Right atrium auricular region (tissue), 2 donors: ENCODE data around the gene CCNL2. TPM values are rescaled to one million over a fixed set of nuclear protein-coding genes. Genes with fewer than 3 reads are reported as not detected.

ENCODE experiments used
- DNase-seq: peaks from one replicate; pipeline ENCODE4 v3.0.0-alpha.2; 2019; ENCODE audit warnings: low spot score
- H3K27ac ChIP-seq, 2 donors: fragments of 200-600 bp; sonication (generic); 1 replicate in 1 of 2; 2 replicates in 1 of 2; pipeline ENCODE4 v1.5.1; 2016 to 2019
- H3K27me3 ChIP-seq, 2 donors: fragments of 200-600 bp; sonication (generic); one replicate each; pipeline versions ENCODE4 v1.5.1 to v1.6.0; 2017 to 2019
- H3K36me3 ChIP-seq: fragments of 200-600 bp; sonication (generic); one replicate; pipeline ENCODE4 v1.5.1; 2016
- H3K4me1 ChIP-seq, 2 donors: fragments of 200-600 bp; sonication (generic); one replicate each; pipeline versions ENCODE4 v1.5.1 to v1.6.0; 2017 to 2019
- H3K4me3 ChIP-seq, 2 donors: fragments of 200-600 bp; sonication (generic); 1 replicate in 1 of 2; 2 replicates in 1 of 2; pipeline ENCODE4 v1.5.1; 2017 to 2019; ENCODE audit warnings: mild to moderate bottlenecking in 1 of 2, moderate library complexity in 1 of 2
- H3K9me3 ChIP-seq, 2 donors: fragments of 200-600 bp; sonication (generic); one replicate each; pipeline ENCODE4 v1.5.1; 2019
- total RNA-seq, 2 donors: library from RNA; depleted of rRNA; stranded (reverse); fragments of >200 nt; gene quantifications; one replicate each; pipeline ENCODE4 v1.1.0, GENCODE V29; 2016
- TF ChIP-seq, protein P1 (sequence below), 2 donors: fragments of 200-600 bp; sonication (generic); IDR thresholded peaks; one replicate each; pipeline ENCODE4 v1.5.1; 2019; ENCODE audit warnings: antibody characterized with exemption in 2 of 2

Gene CCNL2
- total RNA-seq, 2 donors from 2014 or later = 41.6 to 44.2 TPM

DNA sequence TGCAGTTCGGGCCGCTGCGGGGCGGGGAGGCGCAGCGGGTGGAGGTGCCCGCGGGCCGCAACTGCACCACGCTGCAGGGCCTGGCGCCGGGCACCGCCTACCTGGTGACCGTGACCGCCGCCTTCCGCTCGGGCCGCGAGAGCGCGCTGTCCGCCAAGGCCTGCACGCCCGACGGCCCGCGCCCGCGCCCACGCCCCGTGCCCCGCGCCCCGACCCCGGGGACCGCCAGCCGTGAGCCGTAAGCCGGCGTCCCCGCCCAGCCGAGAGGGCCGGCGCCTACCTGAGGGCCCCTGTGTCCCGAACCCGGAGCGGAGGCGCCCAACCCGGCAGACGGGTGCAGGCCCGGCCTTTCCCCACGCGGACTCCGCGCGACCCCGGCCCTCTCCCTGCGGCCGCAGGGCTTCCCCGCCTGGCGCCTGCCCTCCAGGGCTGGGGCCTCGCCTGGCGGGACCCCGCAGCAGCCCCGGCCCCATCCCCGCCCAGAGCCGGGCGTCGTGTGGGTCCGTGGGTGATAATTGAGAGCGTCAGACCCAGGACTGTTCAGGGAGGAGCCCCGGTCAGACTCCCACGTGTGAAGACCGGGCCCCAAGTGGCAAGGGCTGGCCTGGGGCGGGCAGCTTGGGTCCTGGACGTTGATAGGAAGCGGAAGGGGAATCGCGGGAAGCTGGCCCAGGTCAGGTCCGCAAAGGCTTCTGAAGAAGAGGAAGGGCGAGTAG lies 40.6 kb upstream of the CCNL2 start:
- no peak for DNase-seq
- no peaks in the 10 kb centered on the region for H3K36me3 ChIP-seq
- H3K4me3 ChIP-seq = no peak overlapping the region
- TF ChIP-seq, protein P1, sequence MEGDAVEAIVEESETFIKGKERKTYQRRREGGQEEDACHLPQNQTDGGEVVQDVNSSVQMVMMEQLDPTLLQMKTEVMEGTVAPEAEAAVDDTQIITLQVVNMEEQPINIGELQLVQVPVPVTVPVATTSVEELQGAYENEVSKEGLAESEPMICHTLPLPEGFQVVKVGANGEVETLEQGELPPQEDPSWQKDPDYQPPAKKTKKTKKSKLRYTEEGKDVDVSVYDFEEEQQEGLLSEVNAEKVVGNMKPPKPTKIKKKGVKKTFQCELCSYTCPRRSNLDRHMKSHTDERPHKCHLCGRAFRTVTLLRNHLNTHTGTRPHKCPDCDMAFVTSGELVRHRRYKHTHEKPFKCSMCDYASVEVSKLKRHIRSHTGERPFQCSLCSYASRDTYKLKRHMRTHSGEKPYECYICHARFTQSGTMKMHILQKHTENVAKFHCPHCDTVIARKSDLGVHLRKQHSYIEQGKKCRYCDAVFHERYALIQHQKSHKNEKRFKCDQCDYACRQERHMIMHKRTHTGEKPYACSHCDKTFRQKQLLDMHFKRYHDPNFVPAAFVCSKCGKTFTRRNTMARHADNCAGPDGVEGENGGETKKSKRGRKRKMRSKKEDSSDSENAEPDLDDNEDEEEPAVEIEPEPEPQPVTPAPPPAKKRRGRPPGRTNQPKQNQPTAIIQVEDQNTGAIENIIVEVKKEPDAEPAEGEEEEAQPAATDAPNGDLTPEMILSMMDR (IDR thresholded peaks at IDR 0.05) = no peak
- H3K27me3 ChIP-seq = no peaks in the 10 kb centered on the region
- H3K27ac ChIP-seq = no peak overlapping the region
- peaks cover 0 to 38% of the 10 kb centered on the region in 2 donors for H3K4me1 ChIP-seq
- H3K9me3 ChIP-seq = no peaks in the 10 kb centered on the region

DNA sequence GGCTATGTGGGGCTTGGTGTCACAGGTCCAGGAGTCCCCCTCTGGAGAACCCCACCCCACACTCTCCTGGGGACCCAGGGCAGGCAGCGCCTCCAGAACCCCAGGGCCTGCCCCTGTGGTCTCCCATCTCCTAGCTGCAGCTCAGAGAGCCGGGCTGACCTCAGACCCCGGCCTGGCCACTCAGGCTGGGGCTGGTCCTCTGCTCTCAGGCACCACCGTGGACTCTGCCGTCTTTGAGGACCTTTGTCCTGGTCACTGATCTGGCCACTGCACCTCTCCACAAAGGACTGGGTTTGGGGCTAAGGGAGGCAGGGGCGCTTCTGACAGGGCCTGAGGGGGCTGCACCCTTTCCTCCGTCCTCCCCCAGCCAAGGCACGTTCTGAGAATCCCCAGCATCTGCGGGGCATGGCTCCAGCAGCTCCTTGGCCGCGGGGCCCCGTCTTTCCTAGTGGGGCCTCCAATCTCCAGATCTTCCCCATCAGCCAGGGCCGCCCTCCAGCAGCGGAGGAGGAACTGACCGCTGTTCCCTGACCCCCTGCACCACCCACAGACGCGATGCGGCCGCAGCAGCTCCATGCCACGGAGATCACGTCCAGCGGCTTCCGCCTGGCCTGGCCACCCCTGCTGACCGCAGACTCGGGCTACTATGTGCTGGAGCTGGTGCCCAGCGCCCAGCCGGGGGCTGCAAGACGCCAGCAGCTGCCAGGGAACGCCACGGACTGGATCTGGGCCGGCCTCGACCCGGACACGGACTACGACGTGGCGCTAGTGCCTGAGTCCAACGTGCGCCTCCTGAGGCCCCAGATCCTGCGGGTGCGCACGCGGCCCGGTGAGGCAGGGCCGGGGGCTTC lies 39.6 kb upstream of the CCNL2 start:
- Histone ChIP-seq H3K9me3 (no peaks in the 10 kb centered on the region), H3K27me3 (no peaks in the 10 kb centered on the region), H3K27ac (no peak overlapping the region), H3K4me3 (no peak overlapping the region), H3K36me3 (no peaks in the 10 kb centered on the region), H3K4me1 (peaks cover 0 to 48% of the 10 kb centered on the region in 2 donors)
- no peak for DNase-seq
- TF ChIP-seq, protein P1 (IDR thresholded peaks at IDR 0.05) = no peak

DNA sequence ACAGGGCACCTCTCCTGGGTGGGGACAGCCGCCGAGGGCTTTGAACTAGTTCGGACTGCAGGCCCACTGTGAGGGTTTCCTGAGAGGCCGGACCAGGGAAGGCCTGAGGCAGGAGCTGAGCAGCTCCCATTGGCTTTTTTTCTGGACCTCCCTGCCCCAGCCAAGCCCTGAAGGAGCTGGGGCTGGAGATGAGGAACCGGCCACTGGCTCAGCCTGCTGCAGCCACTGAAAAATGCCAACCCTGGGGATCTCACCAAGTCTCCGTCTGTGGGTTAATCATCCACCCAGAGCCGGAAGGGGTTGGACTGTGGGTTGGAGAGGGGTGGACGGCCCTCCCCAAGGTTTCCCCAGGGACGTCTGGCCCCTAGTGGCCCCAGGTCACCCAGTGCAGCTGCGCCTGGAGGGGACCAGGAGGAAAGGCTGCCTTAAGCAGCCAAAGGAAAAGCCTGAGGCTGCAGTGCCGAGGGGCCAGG lies 38.8 kb upstream of the CCNL2 start:
- Histone ChIP-seq H3K4me3 (no peak overlapping the region), H3K9me3 (no peaks in the 10 kb centered on the region), H3K36me3 (no peaks in the 10 kb centered on the region), H3K4me1 (peaks cover 0 to 56% of the 10 kb centered on the region in 2 donors), H3K27me3 (no peaks in the 10 kb centered on the region), H3K27ac (no peak overlapping the region)
- TF ChIP-seq, protein P1 (IDR thresholded peaks at IDR 0.05) = no peak
- DNase-seq = no peak

DNA sequence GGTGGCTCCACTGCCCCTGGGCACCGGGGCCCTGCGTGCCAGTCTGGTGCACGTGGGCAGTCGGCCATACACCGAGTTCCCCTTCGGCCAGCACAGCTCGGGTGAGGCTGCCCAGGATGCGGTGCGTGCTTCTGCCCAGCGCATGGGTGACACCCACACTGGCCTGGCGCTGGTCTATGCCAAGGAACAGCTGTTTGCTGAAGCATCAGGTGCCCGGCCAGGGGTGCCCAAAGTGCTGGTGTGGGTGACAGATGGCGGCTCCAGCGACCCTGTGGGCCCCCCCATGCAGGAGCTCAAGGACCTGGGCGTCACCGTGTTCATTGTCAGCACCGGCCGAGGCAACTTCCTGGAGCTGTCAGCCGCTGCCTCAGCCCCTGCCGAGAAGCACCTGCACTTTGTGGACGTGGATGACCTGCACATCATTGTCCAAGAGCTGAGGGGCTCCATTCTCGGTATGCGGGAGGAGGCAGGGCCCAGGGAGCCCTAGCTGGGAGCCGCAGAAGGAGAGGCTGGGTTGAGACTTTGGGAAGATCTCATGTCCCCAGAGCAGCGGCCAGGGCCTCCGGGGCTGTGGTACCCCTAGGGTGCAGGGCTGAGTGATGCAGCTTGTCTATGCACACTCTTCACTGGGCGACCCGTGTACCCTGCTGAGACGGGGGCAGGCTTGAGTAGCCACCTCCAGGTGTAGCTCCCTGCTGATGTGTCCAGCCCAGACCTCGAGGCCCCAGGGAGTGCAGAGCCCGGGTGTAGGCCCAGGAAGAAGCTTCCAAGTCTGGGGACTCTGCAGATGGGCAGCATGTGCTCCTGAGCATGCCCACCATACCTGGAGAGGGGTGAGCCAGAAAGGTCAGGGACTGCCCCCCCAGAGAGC lies 38.1 kb upstream of the CCNL2 start:
- peaks cover 0 to 62% of the 10 kb centered on the region in 2 donors for H3K4me1 ChIP-seq

DNA sequence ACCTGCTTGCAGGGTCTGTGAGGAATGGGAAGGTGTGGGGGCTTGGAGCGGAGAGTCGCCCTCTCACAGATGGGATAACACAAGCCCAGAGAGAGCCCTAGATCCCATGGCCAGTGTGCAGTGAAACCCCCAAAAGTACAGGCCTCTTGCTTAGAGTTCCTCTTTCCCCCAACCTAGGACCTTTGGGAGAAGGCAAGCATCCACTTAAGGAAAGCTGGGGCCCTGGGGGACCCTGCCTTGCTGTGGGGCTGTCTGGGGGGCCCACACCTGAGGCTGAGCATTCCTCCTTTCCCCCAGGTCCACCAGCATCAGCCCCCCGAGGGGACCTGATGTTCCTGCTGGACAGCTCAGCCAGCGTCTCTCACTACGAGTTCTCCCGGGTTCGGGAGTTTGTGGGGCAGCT lies 37.5 kb upstream of the CCNL2 start:
- TF ChIP-seq, protein P1 (IDR thresholded peaks at IDR 0.05) = no peak
- no peak for DNase-seq
- Histone ChIP-seq H3K9me3 (no peaks in the 10 kb centered on the region), H3K27ac (no peak overlapping the region), H3K4me1 (peaks cover 0 to 69% of the 10 kb centered on the region in 2 donors), H3K27me3 (no peaks in the 10 kb centered on the region), H3K36me3 (no peaks in the 10 kb centered on the region), H3K4me3 (peak overlapping the region; percentile 32 to 56)

More for the DNA sequence above, 38.1 kb upstream of the CCNL2 start:
- H3K4me3 ChIP-seq = peak overlapping the region in 1 of 2 donors; percentile 56
- H3K27ac ChIP-seq = no peak overlapping the region
- no peaks in the 10 kb centered on the region for H3K9me3 ChIP-seq
- no peaks in the 10 kb centered on the region for H3K27me3 ChIP-seq
- no peak for DNase-seq
- no peaks in the 10 kb centered on the region for H3K36me3 ChIP-seq
- TF ChIP-seq, protein P1 (IDR thresholded peaks at IDR 0.05) = no peak
